OCI-LY7 (cell line): Measurements from ENCODE around the gene LRFN2.

ENCODE experiments used
- EZH2phosphoT487 ChIP-seq: fragments of 200-600 bp; sonication (generic); IDR thresholded peaks from 2 replicates; pipeline ENCODE4 v1.6.1; 2018; ENCODE audit warnings: low read depth, borderline replicate concordance, mild to moderate bottlenecking, mixed run types, antibody characterized with exemption, low read length, moderate library complexity, mixed read lengths
- TF ChIP-seq, protein P1 (sequence below): fragments of 200-600 bp; sonication (generic); conservative IDR thresholded peaks from 2 replicates; pipeline ENCODE4 v1.5.1; 2014; ENCODE audit warnings: mild to moderate bottlenecking, antibody characterized with exemption, low read length, moderate library complexity, mixed read lengths

- TF ChIP-seq, protein P1, sequence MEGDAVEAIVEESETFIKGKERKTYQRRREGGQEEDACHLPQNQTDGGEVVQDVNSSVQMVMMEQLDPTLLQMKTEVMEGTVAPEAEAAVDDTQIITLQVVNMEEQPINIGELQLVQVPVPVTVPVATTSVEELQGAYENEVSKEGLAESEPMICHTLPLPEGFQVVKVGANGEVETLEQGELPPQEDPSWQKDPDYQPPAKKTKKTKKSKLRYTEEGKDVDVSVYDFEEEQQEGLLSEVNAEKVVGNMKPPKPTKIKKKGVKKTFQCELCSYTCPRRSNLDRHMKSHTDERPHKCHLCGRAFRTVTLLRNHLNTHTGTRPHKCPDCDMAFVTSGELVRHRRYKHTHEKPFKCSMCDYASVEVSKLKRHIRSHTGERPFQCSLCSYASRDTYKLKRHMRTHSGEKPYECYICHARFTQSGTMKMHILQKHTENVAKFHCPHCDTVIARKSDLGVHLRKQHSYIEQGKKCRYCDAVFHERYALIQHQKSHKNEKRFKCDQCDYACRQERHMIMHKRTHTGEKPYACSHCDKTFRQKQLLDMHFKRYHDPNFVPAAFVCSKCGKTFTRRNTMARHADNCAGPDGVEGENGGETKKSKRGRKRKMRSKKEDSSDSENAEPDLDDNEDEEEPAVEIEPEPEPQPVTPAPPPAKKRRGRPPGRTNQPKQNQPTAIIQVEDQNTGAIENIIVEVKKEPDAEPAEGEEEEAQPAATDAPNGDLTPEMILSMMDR, result no peak
- no peak for TF ChIP-seq EZH2phosphoT487
Measured at GRCh38 chr6:40551966-40552505, 35.1 kb downstream of the LRFN2 start.
